ENCODE measurements around the gene HOXB6.

The HOXB6 gene

DNA sequence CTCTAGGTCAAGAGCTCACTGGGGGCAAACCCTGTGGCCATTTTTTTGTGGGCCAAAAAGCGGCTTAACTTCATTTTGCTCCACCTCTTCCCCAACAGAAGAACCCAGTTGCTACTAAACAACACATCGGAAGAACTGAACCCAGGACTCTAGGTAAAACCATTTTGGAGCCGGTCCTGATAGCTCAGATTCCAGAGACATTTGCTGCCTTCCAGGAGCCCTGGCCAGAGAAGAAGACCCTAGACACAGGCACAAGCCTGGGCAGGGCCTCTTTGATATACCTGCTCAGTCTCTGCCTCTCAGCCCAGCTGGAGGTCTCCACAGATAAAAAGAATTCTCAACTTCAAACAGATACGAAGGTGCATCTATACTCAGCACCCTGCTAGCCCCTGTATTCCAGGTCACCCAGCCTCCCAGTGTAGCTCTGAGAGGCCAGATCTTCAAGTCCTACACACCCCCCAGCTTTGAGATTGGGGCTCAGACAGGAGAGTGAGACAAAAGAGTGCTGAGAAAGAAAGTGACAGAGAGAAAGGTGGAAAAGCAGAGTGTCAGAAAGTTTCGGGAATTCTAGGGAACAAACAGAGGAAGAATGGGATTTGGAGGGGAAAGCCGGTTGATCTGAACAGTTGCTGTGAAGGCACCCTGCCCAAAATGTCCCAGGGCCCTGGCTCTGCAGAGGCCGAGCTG lies 27.9 kb upstream of the HOXB6 start:
- Histone ChIP-seq H3K27me3 (ENCODE audit: low read depth, low read length) (peaks cover 98% of the 10 kb centered on the region), H3K36me3 (ENCODE audit: control insufficient read depth in 1 of 2, insufficient read depth in 2 of 2, low read length in 2 of 2) (no peaks in the 10 kb centered on the region), H3K27ac (ENCODE audit: low read length) (no peak overlapping the region), H3K4me1 (ENCODE audit: control insufficient read depth in 1 of 2, insufficient read depth in 2 of 2, low read length in 2 of 2) (no peaks in the 10 kb centered on the region), H3K9me3 (ENCODE audit: control insufficient read depth in 1 of 2, low read length in 2 of 2) (no peaks in the 10 kb centered on the region), H3K4me3 (ENCODE audit: low read depth in 1 of 2, low read length in 2 of 2) (no peak overlapping the region)

DNA sequence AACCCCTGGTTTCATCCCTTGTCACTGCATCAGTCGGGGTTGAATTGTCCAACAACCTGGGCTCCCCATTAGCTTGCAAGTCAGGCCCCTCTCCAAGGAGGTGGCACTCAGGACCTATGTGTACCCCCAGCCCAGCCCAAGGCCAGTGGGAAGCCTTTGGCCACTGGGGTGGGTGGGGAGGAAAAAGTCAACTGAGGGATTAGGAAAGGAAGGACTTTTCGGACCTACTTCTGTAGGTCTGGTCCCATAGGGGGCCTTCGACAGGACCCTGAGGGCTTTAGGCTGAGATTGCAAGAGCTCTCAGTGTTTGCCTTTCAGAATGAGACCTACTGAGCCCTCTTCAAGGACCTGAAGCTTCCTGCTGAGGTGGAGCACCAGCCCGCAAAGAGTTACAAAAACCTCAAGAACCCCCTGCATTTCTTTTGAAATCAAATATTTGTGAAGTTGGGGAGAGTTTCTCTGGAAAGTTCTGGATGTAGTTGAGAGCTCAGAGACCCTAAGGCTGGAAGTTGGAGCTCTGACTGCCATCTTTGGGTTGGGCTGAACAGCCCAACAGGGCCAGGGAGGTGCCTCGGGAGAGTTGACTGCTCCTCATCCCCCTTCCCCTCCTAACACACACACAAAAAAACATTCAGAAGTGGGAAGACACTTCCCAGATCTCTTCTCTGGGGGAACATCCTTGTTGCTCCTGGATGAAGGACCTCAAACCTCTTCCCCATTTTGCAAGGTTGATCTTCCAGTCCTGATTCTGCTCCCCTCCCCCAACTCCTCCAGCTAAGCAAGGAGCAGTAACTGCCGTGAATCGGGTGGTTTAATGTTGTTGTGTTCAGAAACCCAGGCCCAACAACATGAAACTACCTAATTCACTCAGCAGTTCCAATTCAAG lies 27.1 kb upstream of the HOXB6 start:
- peaks cover 98% of the 10 kb centered on the region for H3K27me3 ChIP-seq (ENCODE audit: low read depth, low read length)

DNA sequence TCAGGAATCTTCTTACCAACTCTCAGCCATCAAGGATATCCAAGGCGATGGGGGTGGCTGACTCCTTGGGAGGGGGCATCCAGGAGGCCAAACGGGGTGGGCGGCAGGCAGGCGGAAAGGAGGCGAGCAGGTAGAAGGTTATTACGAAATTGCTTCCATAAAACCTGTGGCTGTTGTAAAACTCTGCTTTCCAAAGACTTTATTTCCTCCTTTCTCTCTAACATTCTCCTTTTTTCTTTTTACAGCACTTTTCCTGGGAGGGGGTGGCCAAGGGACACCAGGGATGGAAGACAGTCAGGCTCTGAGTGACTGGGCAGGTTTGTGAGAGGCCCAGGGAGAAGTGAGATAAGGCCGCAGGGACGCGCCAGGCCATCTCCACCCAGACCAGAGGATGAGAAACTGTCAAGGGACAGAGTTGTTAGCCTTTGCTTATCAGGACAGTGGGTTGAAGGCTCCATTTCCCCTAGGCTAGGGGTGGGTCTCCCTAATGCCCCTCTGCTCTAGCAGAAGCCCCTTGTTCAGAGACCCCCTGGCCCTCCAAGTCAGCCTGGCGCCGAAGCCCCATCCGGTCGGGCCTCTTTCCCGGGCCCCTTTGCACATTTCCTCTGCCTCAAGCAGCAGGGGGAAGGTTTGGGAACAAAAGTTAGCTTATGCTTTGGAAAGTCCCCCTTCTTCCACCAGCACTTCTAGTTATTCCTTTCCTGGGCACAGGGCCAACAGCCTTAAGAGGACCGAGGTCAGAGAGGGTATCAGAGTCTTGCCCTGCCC lies 26.3 kb upstream of the HOXB6 start:
- no peaks in the 10 kb centered on the region for H3K9me3 ChIP-seq (ENCODE audit: control insufficient read depth in 1 of 2, low read length in 2 of 2)
- no peak overlapping the region for H3K4me3 ChIP-seq (ENCODE audit: low read depth in 1 of 2, low read length in 2 of 2)
- H3K4me1 ChIP-seq (ENCODE audit: control insufficient read depth in 1 of 2, insufficient read depth in 2 of 2, low read length in 2 of 2): peaks cover 0 to 7% of the 10 kb centered on the region in 2 donors
- peaks cover 98% of the 10 kb centered on the region for H3K27me3 ChIP-seq (ENCODE audit: low read depth, low read length)
- no peak overlapping the region for H3K27ac ChIP-seq (ENCODE audit: low read length)
- no peaks in the 10 kb centered on the region for H3K36me3 ChIP-seq (ENCODE audit: control insufficient read depth in 1 of 2, insufficient read depth in 2 of 2, low read length in 2 of 2)

More for the DNA sequence above, 27.1 kb upstream of the HOXB6 start:
- Histone ChIP-seq H3K4me3 (ENCODE audit: low read depth in 1 of 2, low read length in 2 of 2) (no peak overlapping the region), H3K9me3 (ENCODE audit: control insufficient read depth in 1 of 2, low read length in 2 of 2) (no peaks in the 10 kb centered on the region), H3K27ac (ENCODE audit: low read length) (no peak overlapping the region), H3K4me1 (ENCODE audit: control insufficient read depth in 1 of 2, insufficient read depth in 2 of 2, low read length in 2 of 2) (peaks cover 0 to under 1% of the 10 kb centered on the region in 2 donors), H3K36me3 (ENCODE audit: control insufficient read depth in 1 of 2, insufficient read depth in 2 of 2, low read length in 2 of 2) (no peaks in the 10 kb centered on the region)

DNA sequence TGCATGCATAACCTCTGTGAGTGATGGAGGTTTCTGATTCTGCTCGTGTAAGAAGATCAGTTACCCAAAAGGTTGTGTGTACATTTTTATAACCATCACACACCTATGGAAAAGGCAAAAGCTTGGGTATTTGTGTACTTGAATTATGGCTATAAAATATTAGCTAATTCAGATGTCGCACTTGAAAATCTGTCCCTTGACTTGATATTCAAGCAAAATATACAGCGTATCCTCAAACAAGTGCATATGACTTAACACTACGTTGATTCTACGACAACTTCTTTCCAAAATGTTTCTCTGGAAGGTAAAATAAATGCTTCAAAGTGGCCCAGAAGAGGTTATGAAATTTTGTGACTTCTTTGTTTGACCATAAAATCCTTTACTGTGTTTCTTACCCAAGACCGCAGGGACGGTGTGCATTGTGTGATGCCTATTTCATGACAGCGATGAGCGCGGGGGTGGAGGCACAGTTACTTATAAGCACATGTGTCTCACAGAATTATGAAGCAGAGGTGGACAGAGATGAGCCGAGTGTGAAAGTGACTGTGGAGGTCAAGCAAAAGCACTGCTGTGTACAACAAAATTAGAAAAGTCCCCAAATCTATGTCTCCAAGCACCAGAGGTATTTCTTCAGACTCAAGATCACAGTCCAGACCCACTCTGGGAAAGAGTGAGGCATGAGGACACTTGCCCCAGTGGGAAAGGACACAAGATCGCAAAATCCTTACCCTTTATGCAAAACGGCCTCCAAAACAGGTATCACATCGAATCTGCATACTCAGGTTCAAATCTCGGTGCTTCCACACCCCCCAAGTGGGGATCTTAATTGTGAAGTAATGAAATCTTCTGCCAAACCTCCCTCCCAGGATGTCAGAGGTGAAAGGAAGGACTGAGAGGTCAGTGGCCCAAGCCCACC lies 25.5 kb upstream of the HOXB6 start:
- Histone ChIP-seq H3K4me1 (ENCODE audit: control insufficient read depth in 1 of 2, insufficient read depth in 2 of 2, low read length in 2 of 2) (peaks cover 0 to 15% of the 10 kb centered on the region in 2 donors), H3K9me3 (ENCODE audit: control insufficient read depth in 1 of 2, low read length in 2 of 2) (no peaks in the 10 kb centered on the region), H3K36me3 (ENCODE audit: control insufficient read depth in 1 of 2, insufficient read depth in 2 of 2, low read length in 2 of 2) (no peaks in the 10 kb centered on the region), H3K4me3 (ENCODE audit: low read depth in 1 of 2, low read length in 2 of 2) (no peak overlapping the region), H3K27me3 (ENCODE audit: low read depth, low read length) (peaks cover 97% of the 10 kb centered on the region), H3K27ac (ENCODE audit: low read length) (no peak overlapping the region)

DNA sequence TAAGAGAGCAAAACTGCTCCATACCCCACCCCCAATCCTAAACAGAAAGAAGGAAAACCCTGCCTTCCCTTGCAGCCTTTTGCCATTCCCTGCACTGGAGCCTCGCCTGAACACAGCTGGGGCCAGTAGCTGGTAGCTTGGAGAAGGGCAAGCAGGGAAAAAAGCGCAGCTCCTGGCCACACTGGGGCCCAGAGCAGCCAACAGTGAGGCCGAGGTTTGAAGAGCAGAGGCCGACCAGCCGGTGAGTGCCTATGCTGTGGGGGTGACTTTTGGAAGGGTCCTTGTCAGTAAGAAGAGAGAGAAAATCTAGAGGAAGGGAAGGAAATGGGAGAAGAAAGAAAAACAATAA lies 24.6 kb upstream of the HOXB6 start:
- H3K9me3 ChIP-seq (ENCODE audit: control insufficient read depth in 1 of 2, low read length in 2 of 2): no peaks in the 10 kb centered on the region
- peaks cover 97% of the 10 kb centered on the region for H3K27me3 ChIP-seq (ENCODE audit: low read depth, low read length)
- H3K4me3 ChIP-seq (ENCODE audit: low read depth in 1 of 2, low read length in 2 of 2): no peak overlapping the region
- no peak overlapping the region for H3K27ac ChIP-seq (ENCODE audit: low read length)
- H3K4me1 ChIP-seq (ENCODE audit: control insufficient read depth in 1 of 2, insufficient read depth in 2 of 2, low read length in 2 of 2): peaks cover 0 to 23% of the 10 kb centered on the region in 2 donors
- no peaks in the 10 kb centered on the region for H3K36me3 ChIP-seq (ENCODE audit: control insufficient read depth in 1 of 2, insufficient read depth in 2 of 2, low read length in 2 of 2)

DNA sequence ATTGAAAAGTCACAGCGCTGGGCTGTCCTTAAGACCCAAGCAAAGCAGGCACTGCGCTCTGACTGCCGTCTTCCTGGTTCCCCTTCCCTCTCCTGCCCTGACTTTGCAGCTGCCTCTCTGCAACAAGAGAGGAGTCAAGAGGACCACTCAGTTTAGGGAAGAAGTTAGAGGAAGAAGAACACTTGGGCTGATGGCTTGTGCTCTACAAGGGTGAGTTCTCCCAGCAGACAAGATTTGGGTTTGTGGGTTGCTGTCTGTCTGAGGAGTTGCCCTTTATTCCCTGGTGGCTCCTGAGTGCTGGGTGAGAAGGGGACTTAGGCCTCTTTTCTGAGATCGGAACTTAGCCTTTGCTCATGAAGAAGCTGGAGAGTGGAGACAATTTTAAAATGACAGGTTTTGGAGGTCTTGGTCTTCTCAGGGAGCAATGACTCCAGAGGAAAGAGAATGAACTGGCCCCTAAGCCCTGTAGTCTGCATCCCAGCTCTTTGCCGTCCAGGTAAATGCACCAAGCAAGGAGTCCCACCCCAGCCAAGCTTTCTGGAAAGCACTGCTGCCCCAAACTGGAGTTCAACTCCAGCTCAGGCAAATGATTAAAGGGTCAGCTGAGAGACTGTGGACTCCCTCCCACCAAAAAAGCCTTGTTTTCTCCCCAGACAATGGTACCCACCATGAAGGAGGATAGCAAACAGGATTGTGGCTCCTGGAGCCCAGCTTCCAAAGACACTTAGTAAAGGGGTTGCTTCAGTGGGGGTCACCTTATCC lies 24.0 kb upstream of the HOXB6 start:
- no peak overlapping the region for H3K4me3 ChIP-seq (ENCODE audit: low read depth in 1 of 2, low read length in 2 of 2)
- H3K27ac ChIP-seq (ENCODE audit: low read length): no peak overlapping the region
- H3K36me3 ChIP-seq (ENCODE audit: control insufficient read depth in 1 of 2, insufficient read depth in 2 of 2, low read length in 2 of 2): no peaks in the 10 kb centered on the region
- H3K4me1 ChIP-seq (ENCODE audit: control insufficient read depth in 1 of 2, insufficient read depth in 2 of 2, low read length in 2 of 2): peaks cover 0 to 23% of the 10 kb centered on the region in 2 donors
- H3K9me3 ChIP-seq (ENCODE audit: control insufficient read depth in 1 of 2, low read length in 2 of 2): no peaks in the 10 kb centered on the region
- peaks cover 97% of the 10 kb centered on the region for H3K27me3 ChIP-seq (ENCODE audit: low read depth, low read length)

DNA sequence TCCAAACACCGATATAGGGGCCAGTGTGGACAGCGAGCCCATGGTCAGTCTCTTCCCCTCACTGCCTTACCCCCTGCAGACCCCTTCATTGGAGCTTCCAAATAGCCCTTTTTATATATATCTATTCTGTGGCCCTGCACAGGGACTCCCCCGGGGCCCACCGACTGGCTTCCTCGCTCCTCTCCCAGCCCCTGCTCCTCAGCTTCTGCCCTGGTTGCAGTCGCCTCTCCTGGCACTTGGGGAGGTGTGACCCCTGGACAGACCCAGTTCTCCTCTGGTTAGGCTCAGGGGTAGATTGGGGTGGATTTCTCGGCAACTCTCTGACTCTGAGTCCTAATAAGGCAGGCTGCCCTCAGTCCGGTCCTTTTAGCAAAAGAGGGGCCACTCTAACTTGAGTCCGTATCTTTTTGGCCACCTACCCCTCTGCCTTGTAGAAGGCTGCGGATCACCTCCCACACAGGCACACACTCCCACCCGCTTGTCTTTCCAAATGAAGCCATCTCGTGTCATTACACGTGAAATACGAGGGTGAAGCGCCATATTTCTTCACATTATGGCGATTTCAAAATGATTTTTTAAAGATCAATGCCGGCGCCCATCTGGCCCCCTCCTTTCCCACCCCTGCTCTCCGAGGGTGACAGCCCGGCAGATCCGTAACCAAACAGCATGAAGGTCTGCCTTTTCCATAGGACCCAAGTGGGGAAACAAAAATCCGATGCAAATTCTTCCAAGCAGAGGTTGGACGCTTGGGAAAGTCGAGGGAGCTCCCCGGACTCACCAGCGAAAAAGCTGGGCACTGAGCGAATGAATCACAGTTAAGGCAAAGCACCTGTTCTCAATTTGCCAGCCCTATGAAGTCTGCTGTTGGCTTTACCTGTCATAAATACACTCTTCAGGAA lies 23.1 kb upstream of the HOXB6 start:
- H3K36me3 ChIP-seq (ENCODE audit: control insufficient read depth in 1 of 2, insufficient read depth in 2 of 2, low read length in 2 of 2): no peaks in the 10 kb centered on the region
- peaks cover 97% of the 10 kb centered on the region for H3K27me3 ChIP-seq (ENCODE audit: low read depth, low read length)
- H3K4me1 ChIP-seq (ENCODE audit: control insufficient read depth in 1 of 2, insufficient read depth in 2 of 2, low read length in 2 of 2): peaks cover 0 to 23% of the 10 kb centered on the region in 2 donors
- H3K27ac ChIP-seq (ENCODE audit: low read length): no peak overlapping the region
- H3K9me3 ChIP-seq (ENCODE audit: control insufficient read depth in 1 of 2, low read length in 2 of 2): no peaks in the 10 kb centered on the region
- no peak overlapping the region for H3K4me3 ChIP-seq (ENCODE audit: low read depth in 1 of 2, low read length in 2 of 2)

DNA sequence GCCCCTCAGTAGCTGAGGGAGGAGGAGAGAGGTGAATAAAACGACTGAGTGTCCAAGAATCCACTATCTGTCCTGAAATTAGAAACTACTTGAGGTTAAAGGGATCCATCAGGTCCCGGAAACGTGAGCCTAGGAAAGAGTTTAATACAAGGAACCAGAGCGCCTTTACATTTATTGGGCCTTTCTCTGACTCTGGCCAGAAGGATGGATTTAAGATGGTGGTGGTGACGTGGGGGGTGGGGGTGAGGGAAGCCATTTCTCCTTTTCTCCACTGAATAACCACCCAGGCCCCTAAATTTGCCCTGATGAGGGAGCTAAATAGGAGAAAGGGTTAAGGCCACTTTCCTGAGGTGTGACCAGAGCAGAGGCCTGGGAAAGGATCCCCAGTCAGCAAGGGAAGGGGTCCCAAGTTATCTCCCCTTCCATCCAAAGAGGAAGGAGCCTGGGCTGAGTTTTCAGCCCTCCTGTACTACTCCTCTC lies 22.4 kb upstream of the HOXB6 start:
- Histone ChIP-seq H3K9me3 (ENCODE audit: control insufficient read depth in 1 of 2, low read length in 2 of 2) (no peaks in the 10 kb centered on the region), H3K4me1 (ENCODE audit: control insufficient read depth in 1 of 2, insufficient read depth in 2 of 2, low read length in 2 of 2) (peaks cover 0 to 23% of the 10 kb centered on the region in 2 donors), H3K4me3 (ENCODE audit: low read depth in 1 of 2, low read length in 2 of 2) (no peak overlapping the region), H3K27me3 (ENCODE audit: low read depth, low read length) (peaks cover 97% of the 10 kb centered on the region), H3K27ac (ENCODE audit: low read length) (no peak overlapping the region), H3K36me3 (ENCODE audit: control insufficient read depth in 1 of 2, insufficient read depth in 2 of 2, low read length in 2 of 2) (no peaks in the 10 kb centered on the region)

DNA sequence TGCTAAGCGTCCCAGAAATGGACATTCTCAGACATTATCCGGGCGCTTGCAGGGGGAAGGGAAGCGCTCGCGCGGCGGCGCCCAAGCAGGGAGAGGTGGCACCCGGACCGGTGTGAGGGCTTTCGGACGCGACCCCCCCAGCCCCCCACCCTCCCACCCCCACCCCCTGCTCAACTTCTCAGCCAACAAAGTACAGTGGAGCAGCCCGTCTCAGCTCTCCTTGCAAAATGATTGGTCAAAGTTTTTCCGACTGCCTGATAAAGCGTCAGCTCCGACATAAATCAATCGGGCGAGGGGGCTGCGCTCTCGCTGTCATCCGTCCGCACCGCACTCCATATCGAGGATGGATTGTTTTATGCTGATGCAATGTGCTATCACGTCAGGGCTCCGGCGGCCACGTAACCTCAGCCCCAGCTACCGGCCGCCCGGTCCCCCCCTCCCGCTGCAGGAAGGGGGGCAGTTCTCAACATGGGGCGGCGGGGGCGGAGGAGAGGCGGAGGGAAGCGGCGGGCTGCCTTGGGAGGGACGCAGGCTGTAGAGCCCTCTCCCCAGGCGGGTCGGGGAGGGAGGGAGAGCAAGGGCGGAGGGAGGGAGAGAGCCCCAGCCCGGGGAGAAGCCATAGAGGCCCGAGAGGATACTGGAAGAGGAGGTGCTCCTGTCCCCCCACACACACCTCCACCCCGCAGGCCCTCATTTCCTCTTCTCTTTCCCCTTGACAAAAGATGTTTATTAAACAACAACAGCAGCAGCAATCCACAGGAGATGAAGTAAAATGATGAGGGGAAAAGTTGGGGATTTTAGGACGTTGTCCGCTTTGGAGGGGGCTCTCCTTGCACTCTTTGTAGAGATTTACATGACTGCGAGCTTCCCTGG lies 21.7 kb upstream of the HOXB6 start, which contains the start of gene HOXB9:
Gene HOXB9 (minus strand): TSS at position 114 of the 873 bp plus-strand sequence. CDS start 89 bp downstream, at position 25.
- Histone ChIP-seq H3K27ac (ENCODE audit: low read length) (no peak within 1 kb of the TSS), H3K4me3 (ENCODE audit: low read depth in 1 of 2, low read length in 2 of 2) (peak within 1 kb of the TSS; percentile 30 to 39), H3K9me3 (ENCODE audit: control insufficient read depth in 1 of 2, low read length in 2 of 2) (no peaks in the 10 kb centered on the region), H3K27me3 (ENCODE audit: low read depth, low read length) (peaks cover 97% of the 10 kb centered on the region), H3K36me3 (ENCODE audit: control insufficient read depth in 1 of 2, insufficient read depth in 2 of 2, low read length in 2 of 2) (no peaks in the 10 kb centered on the region), H3K4me1 (ENCODE audit: control insufficient read depth in 1 of 2, insufficient read depth in 2 of 2, low read length in 2 of 2) (peaks cover 0 to 23% of the 10 kb centered on the region in 2 donors)
